Measurements from ENCODE around the gene KCNH1.

DNA sequence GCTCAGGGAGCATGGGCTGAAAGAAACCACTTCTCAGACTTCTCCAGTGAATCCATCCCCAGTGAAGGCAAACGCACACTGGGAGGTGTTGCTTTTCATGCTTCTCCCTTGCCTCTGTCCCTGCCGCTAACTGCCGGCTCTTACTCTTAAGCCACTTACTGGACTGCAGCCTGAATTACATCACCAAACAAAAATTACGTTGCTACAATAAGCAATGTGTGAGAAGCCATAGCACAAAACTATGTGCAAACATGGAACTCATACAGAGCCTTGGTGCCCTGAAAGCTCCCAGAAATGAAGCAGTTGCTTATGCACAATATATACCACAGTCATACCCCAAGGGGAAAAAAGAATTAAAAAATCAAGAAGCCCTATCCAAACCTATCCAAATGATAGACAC, 375.2 kb downstream of the KCNH1 start:
- TF ChIP-seq, protein P1, sequence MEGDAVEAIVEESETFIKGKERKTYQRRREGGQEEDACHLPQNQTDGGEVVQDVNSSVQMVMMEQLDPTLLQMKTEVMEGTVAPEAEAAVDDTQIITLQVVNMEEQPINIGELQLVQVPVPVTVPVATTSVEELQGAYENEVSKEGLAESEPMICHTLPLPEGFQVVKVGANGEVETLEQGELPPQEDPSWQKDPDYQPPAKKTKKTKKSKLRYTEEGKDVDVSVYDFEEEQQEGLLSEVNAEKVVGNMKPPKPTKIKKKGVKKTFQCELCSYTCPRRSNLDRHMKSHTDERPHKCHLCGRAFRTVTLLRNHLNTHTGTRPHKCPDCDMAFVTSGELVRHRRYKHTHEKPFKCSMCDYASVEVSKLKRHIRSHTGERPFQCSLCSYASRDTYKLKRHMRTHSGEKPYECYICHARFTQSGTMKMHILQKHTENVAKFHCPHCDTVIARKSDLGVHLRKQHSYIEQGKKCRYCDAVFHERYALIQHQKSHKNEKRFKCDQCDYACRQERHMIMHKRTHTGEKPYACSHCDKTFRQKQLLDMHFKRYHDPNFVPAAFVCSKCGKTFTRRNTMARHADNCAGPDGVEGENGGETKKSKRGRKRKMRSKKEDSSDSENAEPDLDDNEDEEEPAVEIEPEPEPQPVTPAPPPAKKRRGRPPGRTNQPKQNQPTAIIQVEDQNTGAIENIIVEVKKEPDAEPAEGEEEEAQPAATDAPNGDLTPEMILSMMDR (conservative IDR thresholded peaks at IDR 0.05), result no peak
- no peak for TF ChIP-seq ZFX (IDR thresholded peaks at IDR 0.05)
